Colon (tissue), 2 donors: ENCODE results near the gene BRMS1L.
A peak's percentile ranks its signal among the peaks of the same experiment; 100 is the strongest.

ENCODE experiments used
- FAIRE-seq: peaks from 2 replicates; lab custom pipeline; 2012; peaks lifted over from hg19 to GRCh38; lab: Jason Lieb, UNC
- donor health status: control.
- donor health status: control.

BRMS1L gene

GRCh38 chr14:35866595-35867279 is 40.6 kb downstream of the BRMS1L start:
- no peak for FAIRE-seq

GRCh38 chr14:35867280-35867629 is 41.1 kb downstream of the BRMS1L start:
- no peak for FAIRE-seq

- FAIRE-seq = no peak
Measured at GRCh38 chr14:35875296-35875695, 49.2 kb downstream of the BRMS1L start.

- no peak for FAIRE-seq
Measured at GRCh38 chr14:35877276-35877675, 51.1 kb downstream of the BRMS1L start.

DNA sequence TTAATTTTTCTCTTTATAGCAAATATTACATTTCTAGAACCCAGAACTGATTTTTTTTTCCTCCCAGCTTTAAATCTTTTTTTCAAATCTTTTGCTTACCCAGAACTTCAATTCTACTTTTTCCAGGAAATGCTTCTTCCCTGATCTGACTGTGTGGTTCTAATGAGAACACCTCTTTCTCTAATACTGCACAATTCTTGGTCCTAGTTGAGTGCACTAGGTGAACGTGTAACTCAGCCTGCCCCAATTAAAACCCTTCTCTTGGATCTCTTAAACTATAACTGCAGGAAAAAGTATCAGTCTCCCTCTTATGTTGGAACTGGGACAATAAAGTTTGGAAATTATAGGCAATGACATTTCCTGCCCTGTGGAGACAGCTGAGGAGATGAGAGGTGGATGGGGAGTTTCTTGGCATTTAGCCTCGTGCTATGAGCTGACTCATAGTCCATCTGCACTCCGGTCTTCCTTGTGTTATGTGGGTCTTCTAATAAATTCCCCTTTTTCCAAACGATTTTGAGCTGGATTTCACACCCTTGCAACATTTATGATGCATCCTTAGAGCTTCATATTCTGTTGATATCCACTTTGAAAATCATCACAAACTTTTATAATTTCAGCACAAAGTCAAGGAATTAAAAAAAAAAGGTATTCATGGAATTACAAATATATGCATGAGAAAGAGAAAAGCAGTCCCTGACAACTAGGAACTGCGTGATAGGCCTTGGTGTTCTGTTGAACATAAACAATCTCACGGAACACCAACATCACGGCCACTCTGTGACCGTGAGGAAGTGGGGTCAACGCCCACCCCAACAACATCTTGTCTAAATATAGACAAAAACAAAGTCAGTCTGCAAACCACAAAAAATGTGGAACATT is 52.4 kb downstream of the BRMS1L start:
- FAIRE-seq = no peak

DNA sequence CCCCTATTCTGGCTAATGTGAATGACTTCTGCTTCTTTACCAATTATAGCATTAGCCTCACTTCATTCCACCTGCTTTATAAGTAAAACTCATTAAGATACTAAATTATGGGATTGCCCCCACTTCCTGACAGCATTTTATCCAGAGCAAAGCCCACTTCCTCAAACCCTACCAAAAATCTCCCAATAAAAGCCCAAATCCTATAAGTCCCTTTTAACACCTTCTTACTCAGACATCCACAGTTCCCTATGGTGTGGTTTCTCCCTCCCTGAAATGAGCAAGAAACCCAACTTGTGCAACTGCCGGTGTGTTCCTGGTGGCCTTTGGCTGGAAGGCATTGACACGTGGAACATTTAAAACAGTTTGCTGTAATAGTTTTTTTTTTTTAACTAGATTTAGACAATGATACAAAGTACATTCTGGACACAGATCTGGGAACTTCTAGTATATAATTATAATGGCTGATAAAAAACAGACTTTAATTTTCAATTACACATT is 53.1 kb downstream of the BRMS1L start:
- FAIRE-seq = no peak

- FAIRE-seq = no peak
Measured at GRCh38 chr14:35879654-35880249, 53.6 kb downstream of the BRMS1L start.

- no peak for FAIRE-seq
Measured at GRCh38 chr14:35881280-35881679, 55.1 kb downstream of the BRMS1L start.

DNA sequence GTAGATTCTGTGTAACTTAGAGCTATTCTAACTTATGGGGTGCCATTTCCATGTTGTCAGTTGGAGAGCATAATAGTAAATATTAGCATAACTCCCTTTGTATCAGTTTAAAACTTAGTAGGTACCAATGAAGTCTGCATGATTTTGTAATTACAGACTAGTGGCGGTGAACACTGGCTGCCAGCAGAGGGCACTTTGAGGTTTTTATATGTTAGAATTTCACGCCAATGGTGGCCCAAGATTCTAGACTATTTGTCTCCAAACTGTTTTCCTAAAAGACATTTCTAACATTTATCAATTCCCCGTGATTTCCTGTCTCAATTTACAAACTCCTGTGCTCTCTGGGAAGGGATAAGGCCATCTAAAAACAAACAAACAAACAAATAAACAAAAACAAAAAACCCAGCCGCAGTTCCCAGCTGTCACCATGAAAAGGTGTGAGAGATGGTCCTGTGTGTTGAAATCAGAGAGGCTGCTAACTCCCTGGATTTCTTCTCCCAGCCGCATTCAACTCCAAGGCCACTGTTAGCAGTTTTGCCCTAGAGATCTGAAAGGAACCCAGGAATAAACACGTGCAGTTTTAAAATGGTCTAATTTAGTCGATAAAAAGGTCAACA is 57.6 kb downstream of the BRMS1L start:
- peak; percentile 28 for FAIRE-seq

GRCh38 chr14:35890308-35890707 is 64.2 kb downstream of the BRMS1L start:
- no peak for FAIRE-seq

DNA sequence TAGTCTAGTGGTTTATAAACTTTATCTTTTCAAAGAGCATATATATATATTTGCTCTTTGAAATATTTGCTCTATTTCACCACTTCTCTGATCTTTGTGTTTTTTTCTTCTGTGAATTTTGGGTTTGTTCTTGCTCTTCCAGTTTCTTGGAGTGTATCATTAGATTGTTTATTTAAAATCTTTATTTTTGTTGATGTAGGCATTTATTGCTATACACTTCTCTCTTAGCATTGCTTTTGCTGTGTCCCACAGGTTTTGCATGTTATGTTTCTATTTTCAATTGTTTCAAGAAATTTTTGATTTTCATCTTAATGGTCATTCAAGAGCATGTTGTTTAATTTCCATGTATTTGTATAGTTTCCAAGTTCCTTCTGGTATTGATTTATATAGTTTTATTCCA is 69.1 kb downstream of the BRMS1L start:
- FAIRE-seq = no peak

- FAIRE-seq = no peak
Measured at GRCh38 chr14:35897616-35898111, 71.5 kb downstream of the BRMS1L start.

DNA sequence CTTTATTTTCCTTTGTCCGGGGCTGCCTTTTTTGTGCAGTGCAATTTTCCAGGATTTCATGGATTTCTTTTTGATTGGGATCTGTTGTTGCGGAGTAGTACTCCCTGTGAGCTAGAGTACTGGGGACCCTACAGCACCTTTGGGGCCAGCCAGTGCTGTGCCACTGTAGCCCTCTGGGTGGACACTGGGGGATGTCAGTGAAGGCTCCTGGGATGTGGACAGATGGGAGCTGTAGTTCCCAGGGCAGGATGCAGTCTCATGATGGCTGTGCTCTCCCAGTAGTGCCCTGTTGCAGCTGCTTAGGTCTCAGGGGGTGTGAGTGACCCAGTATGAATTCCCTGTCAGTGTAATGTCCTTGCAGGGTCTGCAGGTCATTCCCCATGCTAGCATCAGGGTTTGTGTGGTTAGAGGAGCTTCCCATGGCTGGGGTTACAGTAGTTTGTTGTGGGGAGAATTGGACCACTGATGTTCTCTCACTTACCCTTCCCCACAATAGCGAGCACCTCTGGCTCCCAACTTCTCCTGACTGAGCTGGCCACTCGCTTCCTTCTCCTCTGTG is 72.2 kb downstream of the BRMS1L start:
- FAIRE-seq = no peak

GRCh38 chr14:35900741-35901140 is 74.6 kb downstream of the BRMS1L start:
- no peak for FAIRE-seq

GRCh38 chr14:35909665-35910064 is 83.5 kb downstream of the BRMS1L start:
- FAIRE-seq = no peak

DNA sequence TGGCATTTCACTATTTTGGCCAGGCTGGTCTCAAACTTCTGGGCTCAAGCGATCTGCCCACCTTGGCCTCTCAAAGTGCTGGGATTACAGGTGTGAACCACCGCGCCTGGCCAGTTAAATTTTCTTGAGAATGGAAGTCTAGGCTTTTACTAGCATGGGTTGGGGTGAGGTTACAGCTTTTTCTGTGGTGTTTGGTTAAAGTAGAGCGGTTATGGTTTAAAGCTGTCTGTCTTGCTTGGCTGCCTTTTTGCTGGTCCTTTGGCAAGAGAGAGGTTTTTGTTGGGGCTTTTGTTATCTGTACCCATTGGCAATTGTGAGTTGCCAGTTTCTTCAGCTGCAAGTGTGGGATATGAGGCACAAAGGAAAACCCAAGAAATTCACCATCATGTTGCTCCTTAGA is 84.1 kb downstream of the BRMS1L start:
- no peak for FAIRE-seq

GRCh38 chr14:35911097-35911496 is 85.0 kb downstream of the BRMS1L start:
- FAIRE-seq = no peak

DNA sequence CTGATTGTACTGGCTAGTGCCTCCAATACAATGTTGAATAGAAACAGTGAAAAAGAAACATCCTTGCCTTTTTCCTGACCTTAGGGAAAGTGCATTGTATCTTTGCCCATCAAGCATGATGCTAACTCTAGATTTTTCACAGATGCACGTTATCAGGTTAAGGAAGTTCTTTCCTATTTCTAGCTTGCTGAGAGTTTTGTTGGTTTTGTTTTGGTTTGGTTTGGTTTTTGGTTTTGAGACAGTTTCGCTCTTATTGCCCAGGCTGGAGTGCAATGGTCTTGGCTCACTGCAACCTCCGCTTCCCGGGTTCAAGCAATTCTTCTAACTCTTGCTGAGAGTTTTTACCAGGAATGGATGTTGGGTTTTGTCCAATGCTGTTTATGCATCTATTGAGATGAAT is 89.0 kb downstream of the BRMS1L start:
- FAIRE-seq = no peak

DNA sequence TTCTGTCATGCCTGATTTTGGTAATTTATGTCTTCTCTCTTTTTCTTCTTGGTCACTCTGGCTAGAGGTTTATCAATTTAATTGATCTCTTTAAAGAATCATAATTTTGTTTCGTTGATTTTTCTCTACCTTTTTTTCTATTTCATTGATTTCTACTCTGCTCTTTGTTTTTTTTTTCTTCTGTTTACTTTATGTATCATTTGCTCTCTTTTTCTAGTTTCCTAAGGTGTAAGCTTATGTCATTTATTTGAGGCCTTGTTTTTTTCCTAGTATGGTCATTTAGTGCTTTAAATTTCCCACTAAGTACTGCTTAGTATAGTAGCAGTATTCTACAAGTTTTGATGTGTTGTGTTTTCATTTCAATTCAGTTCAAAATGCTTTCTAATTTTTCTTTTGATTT is 89.6 kb downstream of the BRMS1L start:
- no peak for FAIRE-seq
